ENCODE results near the gene TMEM170B. TPM values are rescaled to one million over a fixed set of nuclear protein-coding genes. Genes with fewer than 3 reads are reported as not detected.

Gene TMEM170B
- total and polyA plus RNA-seq, 8 donors, result 0.29 to 8.4 (median 1.1) TPM

- TF ChIP-seq POLR2A (IDR thresholded peaks at IDR 0.05) (no peak), CTCF (IDR thresholded peaks at IDR 0.05) (no peak), POLR2AphosphoS5 (IDR thresholded peaks at IDR 0.05) (no peak), EP300 (IDR thresholded peaks at IDR 0.05) (no peak)
- no peak for DNase-seq
- no peaks in the 10 kb centered on the region for H3K9me3 ChIP-seq
- intact Hi-C loops (cut with DNase I; ENCODE audit: low total_unique reads), result no loop called here
- peaks cover 0 to 16% (median 8%) of the 10 kb centered on the region in 4 donors for H3K4me1 ChIP-seq
- H3K4me3 ChIP-seq, result no peak overlapping the region
- H3K36me3 ChIP-seq, result no peaks in the 10 kb centered on the region
- H3K27me3 ChIP-seq, result no peaks in the 10 kb centered on the region
- H3K27ac ChIP-seq, result no peak overlapping the region
- WGBS, 5 donors, result 44 to 73% (median 71%) methylated on average over 3 of the region's 3 CpGs
These were observed 51.7 kb downstream of the TMEM170B start for GRCh38 chr6:11589261-11589660.

- Histone ChIP-seq H3K27ac (peak overlapping the region in 1 of 5 donors; percentile 29), H3K27me3 (no peaks in the 10 kb centered on the region), H3K9me3 (no peaks in the 10 kb centered on the region), H3K4me3 (no peak overlapping the region), H3K4me1 (no peaks in the 10 kb centered on the region), H3K36me3 (no peaks in the 10 kb centered on the region)
- TF ChIP-seq CTCF (IDR thresholded peaks at IDR 0.05), result no peak
- TF ChIP-seq POLR2AphosphoS5 (IDR thresholded peaks at IDR 0.05), result no peak
- DNase-seq, result peak in 1 of 2 donors; percentile 38
- intact Hi-C loops (cut with DNase I; ENCODE audit: low total_unique reads), result no loop called here
- WGBS, 5 donors, result 52 to 59% (median 55%) methylated on average over 8 of the region's 8 CpGs
These were observed 54.9 kb downstream of the TMEM170B start for GRCh38 chr6:11592294-11592906.

GRCh38 chr6:11593096-11593495 is 55.5 kb downstream of the TMEM170B start:
- intact Hi-C loops (cut with DNase I; ENCODE audit: low total_unique reads), result no loop called here
- Histone ChIP-seq H3K36me3 (no peaks in the 10 kb centered on the region), H3K27me3 (no peaks in the 10 kb centered on the region), H3K4me3 (no peak overlapping the region), H3K4me1 (no peaks in the 10 kb centered on the region), H3K27ac (no peak overlapping the region), H3K9me3 (no peaks in the 10 kb centered on the region)
- WGBS, 5 donors, result 78 to 93% (median 90%) methylated on average over 8 to 9 of the region's 9 CpGs
- TF ChIP-seq EP300 (IDR thresholded peaks at IDR 0.05) (no peak), CTCF (IDR thresholded peaks at IDR 0.05) (no peak), POLR2A (IDR thresholded peaks at IDR 0.05) (no peak), POLR2AphosphoS5 (IDR thresholded peaks at IDR 0.05) (no peak)
- no peak for DNase-seq

GRCh38 chr6:11595903-11596302 is 58.4 kb downstream of the TMEM170B start:
- Histone ChIP-seq H3K4me1 (no peaks in the 10 kb centered on the region), H3K36me3 (no peaks in the 10 kb centered on the region), H3K27me3 (no peaks in the 10 kb centered on the region), H3K9me3 (no peaks in the 10 kb centered on the region), H3K4me3 (no peak overlapping the region), H3K27ac (no peak overlapping the region)
- no peak for TF ChIP-seq POLR2AphosphoS5 (IDR thresholded peaks at IDR 0.05)
- no peak for TF ChIP-seq POLR2A (IDR thresholded peaks at IDR 0.05)
- peak in 1 of 7 experiments; percentile 9 for TF ChIP-seq CTCF (IDR thresholded peaks at IDR 0.05)
- TF ChIP-seq EP300 (IDR thresholded peaks at IDR 0.05), result no peak
- intact Hi-C loops (cut with DNase I; ENCODE audit: low total_unique reads), result no loop called here
- WGBS, 5 donors, result 63 to 84% (median 78%) methylated on average over 4 of the region's 4 CpGs
- no peak for DNase-seq
